Uterus (tissue), 4 donors: ENCODE results near the gene ZNF827. TPM values are rescaled to one million over a fixed set of nuclear protein-coding genes. Genes with fewer than 3 reads are reported as not detected.

ENCODE experiments used
- DNase-seq, 2 donors: peaks; one replicate each; pipeline ENCODE4 v3.0.0-alpha.2; 2019 to 2020
- H3K27ac ChIP-seq, 2 donors: fragments of 200-600 bp; sonication (generic); 1 replicate in 1 of 2; 2 replicates in 1 of 2; pipeline ENCODE4 v1.5.1; 2016 to 2018
- H3K27me3 ChIP-seq, 2 donors: fragments of 200-600 bp; sonication (generic); one replicate each; pipeline ENCODE4 v1.5.1; 2018 to 2019; ENCODE audit warnings: control low read depth in 1 of 2
- H3K36me3 ChIP-seq, 2 donors: fragments of 200-600 bp; sonication (generic); one replicate each; pipeline ENCODE4 v1.5.1; 2019; ENCODE audit warnings: control low read depth in 1 of 2
- H3K4me1 ChIP-seq, 2 donors: fragments of 200-600 bp; sonication (generic); one replicate each; pipeline ENCODE4 v1.5.1; 2018 to 2019; ENCODE audit warnings: control low read depth in 1 of 2
- H3K4me3 ChIP-seq, 2 donors: fragments of 200-600 bp; sonication (generic); 1 replicate in 1 of 2; 2 replicates in 1 of 2; pipeline ENCODE4 v1.5.1; 2018 to 2019; ENCODE audit warnings: mild to moderate bottlenecking in 1 of 2
- H3K9me3 ChIP-seq, 2 donors: fragments of 200-600 bp; sonication (generic); one replicate each; pipeline ENCODE4 v1.5.1; 2019; ENCODE audit warnings: control low read depth in 1 of 2
- CTCF ChIP-seq, 4 experiments: fragments of 200-600 bp in 2 of 4; fragments of 450-650 bp in 2 of 4; sonication (generic) in 2 of 4; IDR thresholded peaks; one replicate each; pipeline ENCODE4 v1.5.1; 2016 to 2019; ENCODE audit warnings: antibody characterized with exemption in 4 of 4, mild to moderate bottlenecking in 2 of 4, moderate library complexity in 1 of 4
- POLR2A ChIP-seq, 2 donors: fragments of 450-650 bp; IDR thresholded peaks; one replicate each; pipeline ENCODE4 v1.6.1; 2016; ENCODE audit warnings: antibody characterized with exemption in 2 of 2, mild to moderate bottlenecking in 1 of 2, moderate library complexity in 1 of 2
- intact Hi-C: fragments of 100-400 bp; cut with DNase I; formaldehyde crosslinking; loops from one replicate; pipeline ENCODE4 v1.15.1; 2023; ENCODE audit warnings: low total_unique reads
- total RNA-seq, 4 donors: library from RNA; depleted of rRNA in 3 of 4; stranded (reverse); fragments of >200 nt in 3 of 4; gene quantifications; one replicate each; pipeline versions ENCODE4 v1.1.0 to v1.2.4, GENCODE V29; 2014 to 2023
- donor health status: DM: yes; HTN: yes; CAD: no.

The ZNF827 gene
- total RNA-seq, 4 donors from 2014 or later, result 2.9 to 33.1 (median 14.2) TPM

- Histone ChIP-seq H3K36me3 (no peaks in the 10 kb centered on the region), H3K27me3 (no peaks in the 10 kb centered on the region), H3K4me3 (no peak overlapping the region), H3K27ac (peak overlapping the region; percentile 83 to 84), H3K4me1 (peaks cover 4 to 5% of the 10 kb centered on the region in 2 donors), H3K9me3 (no peaks in the 10 kb centered on the region)
- TF ChIP-seq POLR2A (IDR thresholded peaks at IDR 0.05) (no peak), CTCF (IDR thresholded peaks at IDR 0.05) (no peak)
- intact Hi-C loops, result no loop called here
- DNase-seq, result no peak
Observed at GRCh38 chr4:145885666-145886065, 53.0 kb downstream of the ZNF827 start.

GRCh38 chr4:145884775-145885174 is 53.8 kb downstream of the ZNF827 start:
- H3K27me3 ChIP-seq, result no peaks in the 10 kb centered on the region

GRCh38 chr4:145883101-145883694 is 55.4 kb downstream of the ZNF827 start:
- intact Hi-C loops, result no loop called here
- Histone ChIP-seq H3K4me3 (no peak overlapping the region), H3K4me1 (peaks cover 5 to 16% of the 10 kb centered on the region in 2 donors), H3K27ac (no peak overlapping the region), H3K36me3 (no peaks in the 10 kb centered on the region), H3K27me3 (no peaks in the 10 kb centered on the region), H3K9me3 (no peaks in the 10 kb centered on the region)
- no peak for DNase-seq
- no peak for TF ChIP-seq POLR2A (IDR thresholded peaks at IDR 0.05)
- TF ChIP-seq CTCF (IDR thresholded peaks at IDR 0.05), result no peak

More at GRCh38 chr4:145884775-145885174, 53.8 kb downstream of the ZNF827 start:
- TF ChIP-seq POLR2A (IDR thresholded peaks at IDR 0.05), result no peak
- TF ChIP-seq CTCF (IDR thresholded peaks at IDR 0.05), result no peak
- peak overlapping the region in 1 of 2 donors; percentile 84 for H3K27ac ChIP-seq
- H3K4me1 ChIP-seq, result peaks cover 5 to 10% of the 10 kb centered on the region in 2 donors
- no peak overlapping the region for H3K4me3 ChIP-seq
- intact Hi-C loops, result no loop called here
- H3K9me3 ChIP-seq, result no peaks in the 10 kb centered on the region
- H3K36me3 ChIP-seq, result no peaks in the 10 kb centered on the region
- no peak for DNase-seq

- peaks cover 2 to 16% of the 10 kb centered on the region in 2 donors for H3K4me1 ChIP-seq
- no peaks in the 10 kb centered on the region for H3K9me3 ChIP-seq
- TF ChIP-seq POLR2A (IDR thresholded peaks at IDR 0.05), result no peak
- no peak for TF ChIP-seq CTCF (IDR thresholded peaks at IDR 0.05)
- H3K4me3 ChIP-seq, result no peak overlapping the region
- no peaks in the 10 kb centered on the region for H3K27me3 ChIP-seq
- no peak for DNase-seq
- H3K27ac ChIP-seq, result no peak overlapping the region
- intact Hi-C loops, result no loop called here
- no peaks in the 10 kb centered on the region for H3K36me3 ChIP-seq
Observed at GRCh38 chr4:145882604-145883003, 56.0 kb downstream of the ZNF827 start.

- TF ChIP-seq CTCF (IDR thresholded peaks at IDR 0.05) (no peak), POLR2A (IDR thresholded peaks at IDR 0.05) (no peak)
- no peaks in the 10 kb centered on the region for H3K36me3 ChIP-seq
- peak overlapping the region; percentile 59 to 79 for H3K27ac ChIP-seq
- DNase-seq, result no peak
- no peak overlapping the region for H3K4me3 ChIP-seq
- H3K9me3 ChIP-seq, result no peaks in the 10 kb centered on the region
- H3K4me1 ChIP-seq, result peaks cover 0 to 16% of the 10 kb centered on the region in 2 donors
- no peaks in the 10 kb centered on the region for H3K27me3 ChIP-seq
- intact Hi-C loops, result no loop called here
Observed at GRCh38 chr4:145881989-145882388, 56.6 kb downstream of the ZNF827 start.
